GM18519 (cell line): ENCODE data around the gene PACS2.
"Not testable (repeated sequence)": the region's sequence is repeated elsewhere in the genome, so short reads cannot be mapped to it uniquely, and the experiment has no call there.

Experiments used
- ATAC-seq: cut with Tn5 transposase; IDR thresholded peaks from one replicate; pipeline ENCODE4 v1.9.1; 2021; ENCODE audit warnings: mild to moderate bottlenecking, moderate library complexity; ENCODE audit not compliant: unreplicated experiment, low FRiP score

Gene PACS2

GRCh38 chr14:105287249-105288102, 27.1 kb upstream of the PACS2 start:
- ATAC-seq, result no peak

GRCh38 chr14:105288936-105289335, 25.6 kb upstream of the PACS2 start:
- not testable (repeated sequence) for ATAC-seq

GRCh38 chr14:105290621-105291346, 23.8 kb upstream of the PACS2 start:
- ATAC-seq, result no peak

- no peak for ATAC-seq
These were observed 21.5 kb upstream of the PACS2 start for GRCh38 chr14:105292826-105293711.

GRCh38 chr14:105294142-105294597, 20.4 kb upstream of the PACS2 start:
- no peak for ATAC-seq

GRCh38 chr14:105297311-105297710, 17.2 kb upstream of the PACS2 start:
- ATAC-seq, result not testable (repeated sequence)

- peak; percentile 5 for ATAC-seq
These were observed 14.7 kb upstream of the PACS2 start for GRCh38 chr14:105299654-105300541.

- ATAC-seq, result peak; percentile 64
These were observed 13.9 kb upstream of the PACS2 start, which contains the start of gene BRF1 for GRCh38 chr14:105300542-105301102. BRF1 (minus strand) TSS chr14:105301001; CDS start chr14:105300629, 372 bp downstream.

- ATAC-seq, result peak; percentile 27
These were observed 13.2 kb upstream of the PACS2 start for GRCh38 chr14:105301103-105301914.

- ATAC-seq, result not testable (repeated sequence)
These were observed 12.7 kb upstream of the PACS2 start for GRCh38 chr14:105301915-105302249.

GRCh38 chr14:105303949-105304348, 10.6 kb upstream of the PACS2 start:
- no peak for ATAC-seq

- no peak for ATAC-seq
These were observed 10.0 kb upstream of the PACS2 start for GRCh38 chr14:105304565-105304964.

- ATAC-seq, result no peak
These were observed 9.2 kb upstream of the PACS2 start for GRCh38 chr14:105305345-105305744.

- ATAC-seq, result no peak
These were observed 8.8 kb upstream of the PACS2 start for GRCh38 chr14:105305791-105306190.

GRCh38 chr14:105307052-105307727, 7.4 kb upstream of the PACS2 start:
- ATAC-seq, result no peak

GRCh38 chr14:105309371-105309770, 5.2 kb upstream of the PACS2 start:
- no peak for ATAC-seq

- ATAC-seq, result no peak
These were observed 2.7 kb upstream of the PACS2 start for GRCh38 chr14:105311838-105312237.

GRCh38 chr14:105312973-105313372, 1.6 kb upstream of the PACS2 start:
- no peak for ATAC-seq
